ENCODE measurements around the gene MCC.

DNA sequence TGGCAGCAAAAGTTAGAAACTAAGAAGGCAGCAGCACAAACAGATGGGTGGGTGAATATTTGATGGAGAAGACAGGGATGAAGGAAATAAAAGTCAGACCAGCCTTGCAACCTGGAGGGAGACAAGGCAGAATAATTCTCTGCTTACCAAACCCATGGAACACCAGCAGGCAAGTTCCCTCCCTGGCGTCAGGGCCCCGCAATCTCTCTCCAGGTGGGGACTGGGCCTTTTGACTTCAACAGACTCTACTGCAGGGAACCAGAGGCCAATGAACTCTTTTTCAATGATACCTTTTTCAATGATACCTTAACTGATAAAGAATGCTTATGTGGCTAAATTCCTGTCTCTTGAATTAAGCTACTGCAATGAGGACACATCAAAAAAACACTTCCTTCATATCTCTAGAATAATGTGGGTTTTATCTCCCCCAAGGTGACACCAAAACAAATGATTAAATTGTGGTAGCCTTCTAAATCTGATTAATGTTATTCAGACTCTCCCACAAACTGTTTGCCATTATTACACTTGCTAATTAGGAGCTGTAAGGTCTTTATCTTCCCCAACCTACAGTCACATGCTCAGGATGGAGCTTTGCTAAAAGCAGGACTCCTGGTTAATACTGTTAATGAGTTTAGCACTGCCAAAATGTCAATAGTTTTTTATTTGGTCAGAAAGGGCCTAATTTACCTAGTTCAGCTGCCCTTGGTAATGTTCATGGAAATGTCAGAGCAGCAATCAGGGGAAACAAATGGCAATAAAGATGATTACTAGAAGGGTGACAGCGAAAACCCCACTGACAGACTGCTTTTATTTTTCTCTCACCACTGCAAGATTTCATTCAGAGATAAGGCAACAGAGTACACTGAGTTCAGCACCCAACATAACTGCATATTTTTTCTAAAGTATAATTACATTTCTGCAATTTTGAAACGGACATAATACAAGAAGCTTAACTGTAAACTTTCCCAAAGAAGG is 218.9 kb downstream of the MCC start:
- TF ChIP-seq, protein P1, sequence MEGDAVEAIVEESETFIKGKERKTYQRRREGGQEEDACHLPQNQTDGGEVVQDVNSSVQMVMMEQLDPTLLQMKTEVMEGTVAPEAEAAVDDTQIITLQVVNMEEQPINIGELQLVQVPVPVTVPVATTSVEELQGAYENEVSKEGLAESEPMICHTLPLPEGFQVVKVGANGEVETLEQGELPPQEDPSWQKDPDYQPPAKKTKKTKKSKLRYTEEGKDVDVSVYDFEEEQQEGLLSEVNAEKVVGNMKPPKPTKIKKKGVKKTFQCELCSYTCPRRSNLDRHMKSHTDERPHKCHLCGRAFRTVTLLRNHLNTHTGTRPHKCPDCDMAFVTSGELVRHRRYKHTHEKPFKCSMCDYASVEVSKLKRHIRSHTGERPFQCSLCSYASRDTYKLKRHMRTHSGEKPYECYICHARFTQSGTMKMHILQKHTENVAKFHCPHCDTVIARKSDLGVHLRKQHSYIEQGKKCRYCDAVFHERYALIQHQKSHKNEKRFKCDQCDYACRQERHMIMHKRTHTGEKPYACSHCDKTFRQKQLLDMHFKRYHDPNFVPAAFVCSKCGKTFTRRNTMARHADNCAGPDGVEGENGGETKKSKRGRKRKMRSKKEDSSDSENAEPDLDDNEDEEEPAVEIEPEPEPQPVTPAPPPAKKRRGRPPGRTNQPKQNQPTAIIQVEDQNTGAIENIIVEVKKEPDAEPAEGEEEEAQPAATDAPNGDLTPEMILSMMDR (IDR thresholded peaks at IDR 0.05), result no peak
- TF ChIP-seq EZH2phosphoT487 (IDR thresholded peaks at IDR 0.05), result no peak
